ENCODE results near the gene FBXO31.

- TF ChIP-seq CTCF (IDR thresholded peaks at IDR 0.05) (no peak), POLR2A (IDR thresholded peaks at IDR 0.05) (no peak), EP300 (IDR thresholded peaks at IDR 0.05) (no peak)
These were observed 10.1 kb upstream of the FBXO31 start for GRCh38 chr16:87393680-87394055.
